H1 (cell line): Measurements from ENCODE around the gene TWNK. TPM values are rescaled to one million over a fixed set of nuclear protein-coding genes. Genes with fewer than 3 reads are reported as not detected.

ENCODE experiments used
- ASH2L ChIP-seq: fragments of 200-600, 300-600 bp; sonication (generic); IDR thresholded peaks from one replicate; pipeline ENCODE4 v1.7.1; 2017; ENCODE audit warnings: low read length
- CBX8 ChIP-seq: fragments of 300-800, 300-1000 bp; sonication (generic); IDR thresholded peaks from 2 replicates; pipeline ENCODE4 v1.7.1; 2016; ENCODE audit warnings: low read depth, low read length, borderline replicate concordance
- CREB1 ChIP-seq: IDR thresholded peaks from 2 replicates; pipeline ENCODE4 v1.6.1; 2012; ENCODE audit warnings: inconsistent platforms
- CTBP2 ChIP-seq: IDR thresholded peaks from 2 replicates; pipeline ENCODE4 v1.7.0; 2011; ENCODE audit warnings: borderline replicate concordance, mild to moderate bottlenecking, moderate library complexity, mixed read lengths, low read length; ENCODE audit not compliant: insufficient read depth, insufficient read length
- EP300 ChIP-seq, 2 experiments: IDR thresholded peaks; 1 replicate in 1 of 2; 2 replicates in 1 of 2; pipeline ENCODE4 v1.6.1; 2011 to 2012; ENCODE audit warnings: low read depth in 2 of 2, low read length in 2 of 2, mild to moderate bottlenecking in 2 of 2, borderline replicate concordance in 1 of 2, inconsistent platforms in 1 of 2, moderate library complexity in 1 of 2
- HDAC2 ChIP-seq, 2 experiments: fragments of 300-600 bp in 1 of 2; sonication (generic) in 1 of 2; IDR thresholded peaks; 2 replicates each; pipeline ENCODE4 v1.6.1; 2011 to 2012; ENCODE audit warnings: low read depth in 2 of 2, low read length in 2 of 2, mild to moderate bottlenecking in 2 of 2, moderate library complexity in 2 of 2, borderline replicate concordance in 1 of 2, inconsistent platforms in 1 of 2
- KDM4A ChIP-seq: IDR thresholded peaks from one replicate; pipeline ENCODE4 v1.7.1; 2012; ENCODE audit warnings: low read depth, mild to moderate bottlenecking, moderate library complexity, low read length, inconsistent platforms; ENCODE audit not compliant: severe bottlenecking
- KDM5A ChIP-seq: fragments of 200-600 bp; IDR thresholded peaks from 2 replicates; pipeline ENCODE4 v1.7.1; 2012; ENCODE audit warnings: mild to moderate bottlenecking, low read length, inconsistent platforms, mixed read lengths
- NRF1 ChIP-seq: IDR thresholded peaks from 2 replicates; pipeline ENCODE4 v1.6.1; 2011; ENCODE audit warnings: mild to moderate bottlenecking, low read depth, low read length, improper control_type of control experiment
- POLR2A ChIP-seq, 2 experiments: IDR thresholded peaks; 1 replicate in 1 of 2; 2 replicates in 1 of 2; pipeline ENCODE4 v1.6.1; 2011; ENCODE audit warnings: low read depth in 2 of 2, low read length in 2 of 2, mild to moderate bottlenecking in 2 of 2; ENCODE audit errors: control extremely low read depth in 1 of 2
- POLR2AphosphoS5 ChIP-seq: IDR thresholded peaks from 2 replicates; pipeline ENCODE4 v1.6.1; 2011; ENCODE audit warnings: low read depth, low read length
- RBBP5 ChIP-seq: IDR thresholded peaks from 2 replicates; pipeline ENCODE4 v1.7.1; 2012; ENCODE audit warnings: low read depth, mild to moderate bottlenecking, inconsistent platforms, low read length, moderate library complexity, borderline replicate concordance
- SIN3A ChIP-seq, 2 experiments: IDR thresholded peaks in 1 of 2; conservative IDR thresholded peaks in 1 of 2; 2 replicates each; pipeline ENCODE4 v1.6.1; 2011 to 2012; ENCODE audit warnings: low read length in 2 of 2, improper control_type of control experiment in 1 of 2, low read depth in 1 of 2, mild to moderate bottlenecking in 1 of 2
- TAF1 ChIP-seq: IDR thresholded peaks from 2 replicates; pipeline ENCODE4 v1.6.1; 2011; ENCODE audit warnings: mild to moderate bottlenecking, low read depth, low read length
- polyA plus RNA-seq, 7 experiments: library from polyadenylated mRNA; depleted of rRNA in 3 of 7; stranded (reverse) in 5 of 7; unstranded in 2 of 7; fragments of >200 nt in 5 of 7; fragments of 200-250 nt in 2 of 7; gene quantifications; 1 replicate in 5 of 7; 2 replicates in 1 of 7; 4 replicates in 1 of 7; pipeline versions ENCODE4 v1.2.1 to v1.2.3, GENCODE V29; 2011 to 2013; ENCODE audit warnings: missing spikeins in 2 of 7, mixed read lengths in 2 of 7
- total RNA-seq: library from RNA; stranded (reverse); fragmentation: NEBNext Ultra II Directional; extraction: Animal tissue kit (Norgen Biotek cat#: 25700); gene quantifications from 2 replicates; pipeline ENCODE4 v1.2.1, GENCODE V29; 2021

Gene TWNK
- total and polyA plus RNA-seq, 2 of the 8 experiments (the other 6 are each of a cell fraction or from before 2014, with no cell fraction given), result 15.4 to 32.5 TPM

GRCh38 chr10:100986952-100987684 is at the start of gene TWNK, which contains the start of gene MRPL43 (continued):
- TF ChIP-seq EP300 (IDR thresholded peaks at IDR 0.05; ENCODE audit: borderline replicate concordance in 1 of 2, low read depth in 2 of 2, low read length in 2 of 2) (no peak), KDM5A (0 out of 2 replicates have a peak, but pooled peaks have one; percentile 40), ASH2L (peak; percentile 84), CREB1 (no peak; the same call in none of the 2 replicates), RBBP5 (peak; percentile 99), SIN3A (conservative IDR thresholded peaks at IDR 0.05 in 1 of 2, IDR thresholded peaks at IDR 0.05 in 1 of 2; ENCODE audit: low read depth in 1 of 2, low read length in 2 of 2) (peak; percentile 84 to 95; a peak in 2 of 4 replicates), NRF1 (peak; percentile 45), CTBP2 (no peak), POLR2A (IDR thresholded peaks at IDR 0.05; ENCODE audit: control extremely low read depth in 1 of 2, low read depth in 2 of 2, low read length in 2 of 2) (peak; percentile 36 to 63; a peak in 2 of 3 replicates), TAF1 (peak; percentile 81), CBX8 (no peak), HDAC2 (IDR thresholded peaks at IDR 0.05; ENCODE audit: borderline replicate concordance in 1 of 2, low read depth in 2 of 2, low read length in 2 of 2) (peak in 1 of 2 experiments; percentile 54; a peak in 1 of 4 replicates), KDM4A (peak; percentile 71), POLR2AphosphoS5 (peak; percentile 56; the same call in 1 of the 2 replicates)
